ENCODE data around the gene SPTBN2. TPM values are rescaled to one million over a fixed set of nuclear protein-coding genes. Genes with fewer than 3 reads are reported as not detected.

SPTBN2 gene
- total RNA-seq, 4 donors from 2014 or later = 3.1 to 18.3 (median 8.5) TPM

GRCh38 chr11:66686801-66687750 is 41.9 kb downstream of the SPTBN2 start:
- Histone ChIP-seq H3K9me3 (no peaks in the 10 kb centered on the region), H3K4me3 (no peak overlapping the region), H3K27ac (no peak overlapping the region), H3K4me1 (no peaks in the 10 kb centered on the region), H3K36me3 (peaks cover 0 to 17% (median 0%) of the 10 kb centered on the region in 3 donors), H3K27me3 (no peaks in the 10 kb centered on the region)
- TF ChIP-seq CTCF (IDR thresholded peaks at IDR 0.05) (no peak), EP300 (IDR thresholded peaks at IDR 0.05) (no peak), POLR2A (IDR thresholded peaks at IDR 0.05) (no peak)
- no peak for DNase-seq (ENCODE audit: low spot score in 2 of 2)
- WGBS, 2 donors = 90 to 92% methylated on average over 31 to 33 of the region's 33 CpGs

- no peak for DNase-seq (ENCODE audit: low spot score in 2 of 2)
- no peak overlapping the region for H3K4me3 ChIP-seq
- H3K36me3 ChIP-seq = peaks cover 0 to 17% (median 0%) of the 10 kb centered on the region in 3 donors
- 81 to 83% methylated on average over 15 of the region's 15 CpGs for WGBS, 2 donors
- no peak overlapping the region for H3K27ac ChIP-seq
- no peaks in the 10 kb centered on the region for H3K27me3 ChIP-seq
- TF ChIP-seq POLR2A (IDR thresholded peaks at IDR 0.05) (no peak), CTCF (IDR thresholded peaks at IDR 0.05) (no peak), EP300 (IDR thresholded peaks at IDR 0.05) (no peak)
- H3K4me1 ChIP-seq = no peaks in the 10 kb centered on the region
- H3K9me3 ChIP-seq = no peaks in the 10 kb centered on the region
Observed at GRCh38 chr11:66686100-66686785, 42.8 kb downstream of the SPTBN2 start.

GRCh38 chr11:66685276-66686099 is 43.5 kb downstream of the SPTBN2 start:
- Histone ChIP-seq H3K4me1 (no peaks in the 10 kb centered on the region), H3K9me3 (no peaks in the 10 kb centered on the region), H3K36me3 (peaks cover 0 to 17% (median 0%) of the 10 kb centered on the region in 3 donors), H3K27ac (no peak overlapping the region), H3K27me3 (no peaks in the 10 kb centered on the region), H3K4me3 (no peak overlapping the region)
- no peak for TF ChIP-seq CTCF (IDR thresholded peaks at IDR 0.05)
- TF ChIP-seq EP300 (IDR thresholded peaks at IDR 0.05) = no peak
- no peak for TF ChIP-seq POLR2A (IDR thresholded peaks at IDR 0.05)
- 75 to 77% methylated on average over 27 of the region's 27 CpGs for WGBS, 2 donors
- DNase-seq (ENCODE audit: low spot score in 2 of 2) = no peak

GRCh38 chr11:66684635-66685034 is 44.4 kb downstream of the SPTBN2 start:
- H3K9me3 ChIP-seq = no peaks in the 10 kb centered on the region
- WGBS, 2 donors = 94 to 97% methylated on average over 2 of the region's 2 CpGs
- no peak for DNase-seq (ENCODE audit: low spot score in 2 of 2)
- H3K4me3 ChIP-seq = no peak overlapping the region
- no peaks in the 10 kb centered on the region for H3K4me1 ChIP-seq
- TF ChIP-seq EP300 (IDR thresholded peaks at IDR 0.05) = no peak
- TF ChIP-seq POLR2A (IDR thresholded peaks at IDR 0.05) = no peak
- TF ChIP-seq CTCF (IDR thresholded peaks at IDR 0.05) = no peak
- H3K27me3 ChIP-seq = no peaks in the 10 kb centered on the region
- no peak overlapping the region for H3K27ac ChIP-seq
- H3K36me3 ChIP-seq = peaks cover 0 to 17% (median 0%) of the 10 kb centered on the region in 3 donors

All from tibial nerve (tissue), 4 donors.